ENCODE results near the gene LYRM4.

GRCh38 chr6:5135788-5136376 lies 124.9 kb downstream of the LYRM4 start:
- TF ChIP-seq, protein P1, sequence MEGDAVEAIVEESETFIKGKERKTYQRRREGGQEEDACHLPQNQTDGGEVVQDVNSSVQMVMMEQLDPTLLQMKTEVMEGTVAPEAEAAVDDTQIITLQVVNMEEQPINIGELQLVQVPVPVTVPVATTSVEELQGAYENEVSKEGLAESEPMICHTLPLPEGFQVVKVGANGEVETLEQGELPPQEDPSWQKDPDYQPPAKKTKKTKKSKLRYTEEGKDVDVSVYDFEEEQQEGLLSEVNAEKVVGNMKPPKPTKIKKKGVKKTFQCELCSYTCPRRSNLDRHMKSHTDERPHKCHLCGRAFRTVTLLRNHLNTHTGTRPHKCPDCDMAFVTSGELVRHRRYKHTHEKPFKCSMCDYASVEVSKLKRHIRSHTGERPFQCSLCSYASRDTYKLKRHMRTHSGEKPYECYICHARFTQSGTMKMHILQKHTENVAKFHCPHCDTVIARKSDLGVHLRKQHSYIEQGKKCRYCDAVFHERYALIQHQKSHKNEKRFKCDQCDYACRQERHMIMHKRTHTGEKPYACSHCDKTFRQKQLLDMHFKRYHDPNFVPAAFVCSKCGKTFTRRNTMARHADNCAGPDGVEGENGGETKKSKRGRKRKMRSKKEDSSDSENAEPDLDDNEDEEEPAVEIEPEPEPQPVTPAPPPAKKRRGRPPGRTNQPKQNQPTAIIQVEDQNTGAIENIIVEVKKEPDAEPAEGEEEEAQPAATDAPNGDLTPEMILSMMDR (conservative IDR thresholded peaks at IDR 0.05) = peak; percentile 67
- no peak for TF ChIP-seq EZH2 (IDR thresholded peaks at IDR 0.05; ENCODE audit: low read depth)
